Measurements from ENCODE around the gene IL13RA1. TPM values are rescaled to one million over a fixed set of nuclear protein-coding genes. Genes with fewer than 3 reads are reported as not detected.

The IL13RA1 gene
- total and polyA plus RNA-seq, 7 donors: 16.9 to 56.1 (median 32.8) TPM

GRCh38 chrX:118756101-118756500 lies 28.7 kb downstream of the IL13RA1 start:
- Histone ChIP-seq H3K9me3 (no peaks in the 10 kb centered on the region), H3K36me3 (ENCODE audit: insufficient read depth in 1 of 2, low read depth in 1 of 2) (peaks cover 0 to 3% of the 10 kb centered on the region in 2 donors), H3K27ac (no peak overlapping the region), H3K4me1 (peaks cover 6% of the 10 kb centered on the region), H3K4me3 (no peak overlapping the region), H3K27me3 (ENCODE audit: insufficient read depth in 3 of 3, low read length in 2 of 3) (no peaks in the 10 kb centered on the region)
- TF ChIP-seq CTCF (IDR thresholded peaks at IDR 0.05): no peak
- intact Hi-C loops (cut with DNase I): no loop called here
- WGBS, 3 donors: 64 to 90% (median 70%) methylated on average over 2 of the region's 2 CpGs
- DNase-seq (no peak), ATAC-seq (peak in 1 of 4 donors; percentile 42)

GRCh38 chrX:118758511-118758910 lies 31.1 kb downstream of the IL13RA1 start:
- H3K27me3 ChIP-seq (ENCODE audit: insufficient read depth in 3 of 3, low read length in 2 of 3): no peaks in the 10 kb centered on the region
- H3K27ac ChIP-seq: no peak overlapping the region
- H3K4me1 ChIP-seq: peaks cover 12% of the 10 kb centered on the region
- H3K36me3 ChIP-seq (ENCODE audit: insufficient read depth in 1 of 2, low read depth in 1 of 2): no peaks in the 10 kb centered on the region
- no peak for DNase-seq
- ATAC-seq: no peak
- no peaks in the 10 kb centered on the region for H3K9me3 ChIP-seq
- intact Hi-C loops (cut with DNase I): no loop called here
- TF ChIP-seq CTCF (IDR thresholded peaks at IDR 0.05): no peak
- H3K4me3 ChIP-seq: no peak overlapping the region
- 68 to 86% (median 77%) methylated on average over 2 of the region's 2 CpGs for WGBS, 3 donors

GRCh38 chrX:118760025-118760424 lies 32.6 kb downstream of the IL13RA1 start:
- Histone ChIP-seq H3K27me3 (ENCODE audit: insufficient read depth in 3 of 3, low read length in 2 of 3) (no peaks in the 10 kb centered on the region), H3K27ac (no peak overlapping the region), H3K4me1 (peaks cover 12% of the 10 kb centered on the region), H3K36me3 (ENCODE audit: insufficient read depth in 1 of 2, low read depth in 1 of 2) (no peaks in the 10 kb centered on the region), H3K4me3 (no peak overlapping the region), H3K9me3 (no peaks in the 10 kb centered on the region)
- intact Hi-C loops (cut with DNase I): no loop called here
- DNase-seq (no peak), ATAC-seq (no peak)
- TF ChIP-seq CTCF (IDR thresholded peaks at IDR 0.05): no peak
- WGBS, 3 donors: 67 to 96% (median 93%) methylated on average over 3 of the region's 3 CpGs

- Histone ChIP-seq H3K27me3 (ENCODE audit: insufficient read depth in 3 of 3, low read length in 2 of 3) (no peaks in the 10 kb centered on the region), H3K4me3 (no peak overlapping the region), H3K27ac (no peak overlapping the region), H3K36me3 (ENCODE audit: insufficient read depth in 1 of 2, low read depth in 1 of 2) (no peaks in the 10 kb centered on the region), H3K4me1 (peaks cover 12% of the 10 kb centered on the region), H3K9me3 (no peaks in the 10 kb centered on the region)
- ATAC-seq (peak; percentile 47 to 82 (median 76)), DNase-seq (no peak)
- intact Hi-C loops (cut with DNase I): no loop called here
- 32 to 40% (median 38%) methylated on average over 5 of the region's 5 CpGs for WGBS, 3 donors
- no peak for TF ChIP-seq CTCF (IDR thresholded peaks at IDR 0.05)
Measured at GRCh38 chrX:118761939-118762707, 34.7 kb downstream of the IL13RA1 start.

GRCh38 chrX:118763489-118763888 lies 36.1 kb downstream of the IL13RA1 start:
- H3K4me3 ChIP-seq: no peak overlapping the region
- H3K36me3 ChIP-seq (ENCODE audit: insufficient read depth in 1 of 2, low read depth in 1 of 2): peaks cover 0 to 5% of the 10 kb centered on the region in 2 donors
- H3K9me3 ChIP-seq: no peaks in the 10 kb centered on the region
- no peak overlapping the region for H3K27ac ChIP-seq
- no peaks in the 10 kb centered on the region for H3K27me3 ChIP-seq (ENCODE audit: insufficient read depth in 3 of 3, low read length in 2 of 3)
- DNase-seq: no peak
- WGBS, 3 donors: 83 to 100% (median 96%) methylated on average over 1 of the region's 1 CpG
- no peak for ATAC-seq
- peaks cover 12% of the 10 kb centered on the region for H3K4me1 ChIP-seq
- intact Hi-C loops (cut with DNase I): no loop called here
- TF ChIP-seq CTCF (IDR thresholded peaks at IDR 0.05): no peak

All from psoas muscle (tissue), 8 donors.